Calu3 (cell line): Measurements from ENCODE around the gene MTCL3.

Experiments used
- BruUV-seq: library from RNA; stranded (reverse); fragments of 400-500 nt; replicated peaks from 2 replicates; lab custom pipeline; 2021; lab: Mats Ljungman, UMichigan
- CTCF ChIA-PET: fragments of 300-600 bp; sonication (Branson Sonifier 250); formaldehyde crosslinking; loops from one replicate; lab custom pipeline; 2022; ENCODE audit warnings: antibody characterized with exemption; lab: Charles Lee
- DNase-seq: peaks from one replicate; pipeline ENCODE4 v3.0.0; 2022
- H3K27ac Mint-ChIP-seq: one replicate; pipeline ENCODE4 v1.8.0; 2022; ENCODE audit warnings: mixed read lengths; ENCODE audit not compliant: unreplicated experiment
- H3K27me3 Mint-ChIP-seq: one replicate; pipeline ENCODE4 v1.8.0; 2022; ENCODE audit warnings: mixed read lengths; ENCODE audit not compliant: unreplicated experiment
- H3K36me3 Mint-ChIP-seq: one replicate; pipeline ENCODE4 v1.8.0; 2022; ENCODE audit warnings: mild to moderate bottlenecking, moderate library complexity, mixed read lengths; ENCODE audit not compliant: insufficient read depth, unreplicated experiment
- H3K4me1 Mint-ChIP-seq: one replicate; pipeline ENCODE4 v1.8.0; 2022; ENCODE audit warnings: mild to moderate bottlenecking, low read depth, mixed read lengths; ENCODE audit not compliant: unreplicated experiment
- H3K4me3 Mint-ChIP-seq: one replicate; pipeline ENCODE4 v1.8.0; 2022; ENCODE audit warnings: mild to moderate bottlenecking, low read depth, moderate library complexity, mixed read lengths; ENCODE audit not compliant: unreplicated experiment
- H3K9me3 Mint-ChIP-seq: one replicate; pipeline ENCODE4 v1.8.0; 2022; ENCODE audit warnings: low read depth, mixed read lengths; ENCODE audit not compliant: unreplicated experiment
- intact Hi-C: fragments of 100-400 bp; cut with micrococcal nuclease; formaldehyde crosslinking; loops from one replicate; pipeline ENCODE4 v1.10.0; 2022; ENCODE audit not compliant: unreplicated experiment
- TF ChIP-seq, protein P1 (sequence below): fragments of 200-600 bp; IDR thresholded peaks from one replicate; pipeline ENCODE4 v1.8.0; 2022; ENCODE audit warnings: antibody characterized with exemption; ENCODE audit not compliant: unreplicated experiment

Gene MTCL3

DNA sequence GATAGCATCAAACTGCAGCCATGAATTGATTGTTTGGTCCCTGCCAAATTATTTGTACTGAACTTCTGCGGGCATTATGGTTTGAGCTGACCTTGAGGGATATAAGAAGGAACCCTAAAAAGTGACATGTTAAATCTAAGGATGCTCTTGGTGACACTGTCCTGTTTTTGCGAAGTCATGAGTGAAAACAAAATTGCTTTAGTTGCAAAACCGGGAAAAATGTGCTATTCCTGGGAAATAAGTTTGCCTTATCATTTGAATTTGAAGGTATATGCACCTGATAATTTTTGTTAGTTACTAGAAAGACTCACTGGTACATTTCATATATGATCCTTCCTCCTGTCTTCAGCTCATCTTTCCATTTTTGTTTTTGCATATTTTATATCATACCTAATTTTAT is 67.7 kb downstream of the MTCL3 start:
- TF ChIP-seq, protein P1, sequence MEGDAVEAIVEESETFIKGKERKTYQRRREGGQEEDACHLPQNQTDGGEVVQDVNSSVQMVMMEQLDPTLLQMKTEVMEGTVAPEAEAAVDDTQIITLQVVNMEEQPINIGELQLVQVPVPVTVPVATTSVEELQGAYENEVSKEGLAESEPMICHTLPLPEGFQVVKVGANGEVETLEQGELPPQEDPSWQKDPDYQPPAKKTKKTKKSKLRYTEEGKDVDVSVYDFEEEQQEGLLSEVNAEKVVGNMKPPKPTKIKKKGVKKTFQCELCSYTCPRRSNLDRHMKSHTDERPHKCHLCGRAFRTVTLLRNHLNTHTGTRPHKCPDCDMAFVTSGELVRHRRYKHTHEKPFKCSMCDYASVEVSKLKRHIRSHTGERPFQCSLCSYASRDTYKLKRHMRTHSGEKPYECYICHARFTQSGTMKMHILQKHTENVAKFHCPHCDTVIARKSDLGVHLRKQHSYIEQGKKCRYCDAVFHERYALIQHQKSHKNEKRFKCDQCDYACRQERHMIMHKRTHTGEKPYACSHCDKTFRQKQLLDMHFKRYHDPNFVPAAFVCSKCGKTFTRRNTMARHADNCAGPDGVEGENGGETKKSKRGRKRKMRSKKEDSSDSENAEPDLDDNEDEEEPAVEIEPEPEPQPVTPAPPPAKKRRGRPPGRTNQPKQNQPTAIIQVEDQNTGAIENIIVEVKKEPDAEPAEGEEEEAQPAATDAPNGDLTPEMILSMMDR, result no peak
- Mint-ChIP-seq H3K9me3 (no peaks in the 10 kb centered on the region), H3K27me3 (no peaks in the 10 kb centered on the region), H3K36me3 (no peaks in the 10 kb centered on the region), H3K4me1 (no peaks in the 10 kb centered on the region), H3K27ac (no peak overlapping the region), H3K4me3 (no peak overlapping the region)
- no TSS peak for BruUV-seq
- DNase-seq, result no peak
- intact Hi-C loops, result no loop called here
- CTCF ChIA-PET, result no interaction called here

DNA sequence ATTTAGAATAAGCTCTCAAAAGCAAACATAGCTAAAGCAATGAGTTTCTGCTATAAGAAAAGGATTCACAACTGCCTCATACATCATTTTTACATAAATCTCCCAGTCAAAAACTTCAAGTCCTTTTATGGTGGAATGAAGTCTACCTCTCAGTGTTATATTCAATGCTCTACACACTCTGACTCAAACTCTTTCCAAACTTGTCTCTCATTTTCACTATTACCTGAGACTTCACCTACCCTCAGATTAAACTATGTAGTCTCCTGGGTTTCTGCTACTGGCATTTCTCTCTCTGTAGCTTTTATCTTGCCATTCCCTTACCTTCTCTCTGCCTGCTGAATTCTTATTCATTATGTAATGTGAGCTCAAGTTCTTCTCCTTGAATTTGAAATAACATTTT is 71.4 kb downstream of the MTCL3 start:
- CTCF ChIA-PET, result no interaction called here
- intact Hi-C loops, result no loop called here
- H3K27ac Mint-ChIP-seq, result no peak overlapping the region

DNA sequence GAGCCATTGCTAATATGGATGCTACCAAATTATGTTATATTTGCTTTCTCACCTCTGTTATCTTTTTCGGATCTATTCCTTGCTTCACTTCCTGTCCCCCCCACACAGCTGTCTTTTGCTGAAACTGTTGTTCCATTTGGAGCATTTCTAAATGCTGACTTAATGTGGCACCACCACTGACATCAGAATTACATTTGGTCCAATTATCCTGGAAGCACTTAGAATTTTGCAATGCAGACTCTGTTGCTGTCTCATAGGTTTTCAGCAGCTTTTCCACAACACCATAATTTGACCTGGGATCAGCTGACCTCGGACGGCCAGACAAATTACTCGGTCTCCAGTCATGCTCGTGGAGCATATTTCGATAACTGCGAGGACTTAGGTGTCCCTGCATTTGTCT is 72.8 kb downstream of the MTCL3 start:
- CTCF ChIA-PET, result no interaction called here
- no peaks in the 10 kb centered on the region for H3K36me3 Mint-ChIP-seq

More for the DNA sequence above, 71.4 kb downstream of the MTCL3 start:
- no peak overlapping the region for H3K4me3 Mint-ChIP-seq
- TF ChIP-seq, protein P1, result no peak
- H3K4me1 Mint-ChIP-seq, result no peaks in the 10 kb centered on the region
- H3K36me3 Mint-ChIP-seq, result no peaks in the 10 kb centered on the region
- H3K9me3 Mint-ChIP-seq, result no peaks in the 10 kb centered on the region
- BruUV-seq, result no TSS peak
- no peak for DNase-seq
- H3K27me3 Mint-ChIP-seq, result no peaks in the 10 kb centered on the region

DNA sequence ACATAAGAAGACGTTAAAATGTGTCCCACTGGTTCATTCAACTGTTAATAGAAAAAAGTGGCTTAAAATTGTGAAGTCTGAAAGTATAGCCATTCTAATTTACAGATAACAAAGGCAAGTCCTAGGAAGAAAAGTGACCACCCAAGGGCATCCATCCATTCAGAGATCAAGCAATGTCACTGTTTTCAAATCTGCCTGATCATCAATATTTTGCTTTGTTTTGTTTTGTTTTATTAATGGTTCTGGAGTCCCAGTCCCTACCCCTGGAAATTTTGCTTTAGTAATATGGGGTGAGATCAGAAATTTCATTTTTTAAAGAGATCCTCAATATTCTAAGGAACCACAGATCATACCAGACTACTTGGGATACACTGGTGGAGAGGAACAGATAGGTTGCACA is 77.3 kb downstream of the MTCL3 start:
- Mint-ChIP-seq H3K36me3 (no peaks in the 10 kb centered on the region), H3K9me3 (no peaks in the 10 kb centered on the region), H3K27ac (no peak overlapping the region), H3K4me1 (no peaks in the 10 kb centered on the region), H3K27me3 (no peaks in the 10 kb centered on the region), H3K4me3 (no peak overlapping the region)
- DNase-seq, result no peak
- TF ChIP-seq, protein P1, result no peak
- CTCF ChIA-PET, result no interaction called here
- intact Hi-C loops, result no loop called here
- no TSS peak for BruUV-seq

More for the DNA sequence above, 72.8 kb downstream of the MTCL3 start:
- Mint-ChIP-seq H3K27me3 (no peaks in the 10 kb centered on the region), H3K27ac (no peak overlapping the region), H3K9me3 (no peaks in the 10 kb centered on the region), H3K4me1 (no peaks in the 10 kb centered on the region), H3K4me3 (no peak overlapping the region)
- DNase-seq, result no peak
- TF ChIP-seq, protein P1, result no peak
- no TSS peak for BruUV-seq
- intact Hi-C loops, result no loop called here
